Thyroid gland (tissue), 4 donors: ENCODE measurements around the gene NPFFR1.

Experiments
- CTCF ChIP-seq, 6 experiments: fragments of 200-600 bp in 3 of 6; fragments of 450-650 bp in 3 of 6; sonication (generic) in 3 of 6; IDR thresholded peaks; one replicate each; pipeline ENCODE4 v1.5.1; 2016 to 2019; ENCODE audit warnings: antibody characterized with exemption in 6 of 6, mild to moderate bottlenecking in 2 of 6, inconsistent platforms in 1 of 6, moderate library complexity in 1 of 6
- POLR2A ChIP-seq, 2 donors: fragments of 450-650 bp; IDR thresholded peaks; one replicate each; pipeline ENCODE4 v1.6.1; 2017; ENCODE audit warnings: antibody characterized with exemption in 2 of 2, mild to moderate bottlenecking in 2 of 2, moderate library complexity in 1 of 2

GRCh38 chr10:70319824-70320223 lies 36.0 kb upstream of the NPFFR1 start:
- TF ChIP-seq POLR2A (IDR thresholded peaks at IDR 0.05) (no peak), CTCF (IDR thresholded peaks at IDR 0.05) (no peak)
